ENCODE results near the gene RAPGEF3. TPM values are rescaled to one million over a fixed set of nuclear protein-coding genes. Genes with fewer than 3 reads are reported as not detected.

The RAPGEF3 gene
- total and polyA plus RNA-seq, 9 of the 15 experiments (the other 6 are each of a cell fraction or from before 2014, with no cell fraction given) = 0.03 to 0.78 (median 0.37) TPM; not detected in 1

- no peak for TF ChIP-seq GATAD2A (IDR thresholded peaks at IDR 0.05)
- 0 out of 4 replicates have a peak, but pooled peaks of 1 of the 2 experiments have one; percentile 16 for TF ChIP-seq FOXA3 (CRISPR knock-in tag; conservative IDR thresholded peaks at IDR 0.05 in 1 of 2, IDR thresholded peaks at IDR 0.05 in 1 of 2)
- TF ChIP-seq STAG1 (CRISPR knock-in tag; IDR thresholded peaks at IDR 0.05; ENCODE audit: borderline replicate concordance) = peak; percentile 82; the same call in 1 of the 2 replicates
- 0 out of 2 replicates have a peak, but pooled peaks have one; percentile 33 for TF ChIP-seq KLF16 (IDR thresholded peaks at IDR 0.05)
- TF ChIP-seq ATF7 (IDR thresholded peaks at IDR 0.05) = no peak
- TF ChIP-seq ETS1 (conservative IDR thresholded peaks at IDR 0.05; ENCODE audit: control insufficient read depth, low read depth, low read length) = no peak
- peak; percentile 85 to 91 for TF ChIP-seq RAD21 (CRISPR knock-in tag; conservative IDR thresholded peaks at IDR 0.05 in 1 of 2, IDR thresholded peaks at IDR 0.05 in 1 of 2)
- no peak for TF ChIP-seq ZEB2 (IDR thresholded peaks at IDR 0.05)
- 0 out of 4 replicates have a peak, but pooled peaks of 1 of the 2 experiments have one; percentile 27 for TF ChIP-seq RCOR1 (IDR thresholded peaks at IDR 0.05; ENCODE audit: borderline replicate concordance in 1 of 2, low read depth in 2 of 2, low read length in 2 of 2)
- peak; percentile 88 for TF ChIP-seq SMC3 (conservative IDR thresholded peaks at IDR 0.05; ENCODE audit: insufficient read depth, low read depth, low read length)
- peak; percentile 49 to 69; a peak in 3 of 4 replicates for TF ChIP-seq FOXK2 (conservative IDR thresholded peaks at IDR 0.05 in 1 of 2, IDR thresholded peaks at IDR 0.05 in 1 of 2; ENCODE audit: low read depth in 2 of 2)
- 0 out of 2 replicates have a peak, but pooled peaks have one; percentile 42 for TF ChIP-seq FOXK1 (CRISPR knock-in tag; IDR thresholded peaks at IDR 0.05; ENCODE audit: borderline replicate concordance)
- TF ChIP-seq ARNT (IDR thresholded peaks at IDR 0.05) = 0 out of 4 replicates have a peak, but pooled peaks of 1 of the 2 experiments have one; percentile 17
- no peak for TF ChIP-seq TBL1XR1 (IDR thresholded peaks at IDR 0.05; ENCODE audit: low read length in 2 of 2)
- TF ChIP-seq JUND (IDR thresholded peaks at IDR 0.05; ENCODE audit: borderline replicate concordance, low read depth, low read length) = peak; percentile 12; the same call in 1 of the 2 replicates
- TF ChIP-seq JUND (tag; IDR thresholded peaks at IDR 0.05; ENCODE audit: borderline replicate concordance, low read depth, low read length) = no peak; the same call in 2 of the 3 replicates
Measured at GRCh38 chr12:47715393-47715876, 43.2 kb downstream of the RAPGEF3 start (continued).
